Chondrocyte (in vitro differentiated cells): ENCODE measurements around the gene PRRG2. TPM values are rescaled to one million over a fixed set of nuclear protein-coding genes. Genes with fewer than 3 reads are reported as not detected.

ENCODE experiments used
- DNase-seq: peaks from one replicate; pipeline ENCODE4 v3.0.0; 2021; ENCODE audit warnings: mixed read lengths, low spot score
- H3K27ac Mint-ChIP-seq: one replicate; pipeline ENCODE4 v1.8.0; 2021; ENCODE audit warnings: mild to moderate bottlenecking, moderate library complexity, mixed read lengths; ENCODE audit not compliant: unreplicated experiment
- H3K27me3 Mint-ChIP-seq: 2 replicates; pipeline ENCODE4 v1.8.0; 2021; ENCODE audit warnings: low read depth, mixed read lengths
- H3K36me3 Mint-ChIP-seq: 2 replicates; pipeline ENCODE4 v1.8.0; 2021; ENCODE audit warnings: low read depth, mixed read lengths
- H3K4me1 Mint-ChIP-seq: 2 replicates; pipeline ENCODE4 v1.8.0; 2021; ENCODE audit warnings: low read depth, mild to moderate bottlenecking, mixed read lengths
- H3K4me3 Mint-ChIP-seq: one replicate; pipeline ENCODE4 v1.8.0; 2021; ENCODE audit warnings: mild to moderate bottlenecking, moderate library complexity, mixed read lengths; ENCODE audit not compliant: unreplicated experiment
- H3K9me3 Mint-ChIP-seq: 2 replicates; pipeline ENCODE4 v1.8.0; 2021; ENCODE audit warnings: low read depth, mixed read lengths
- CTCF ChIP-seq: fragments of 200-600 bp; sonication (generic); IDR thresholded peaks from 2 replicates; pipeline ENCODE4 v1.5.0; 2021; ENCODE audit warnings: antibody characterized with exemption, mild to moderate bottlenecking, moderate library complexity
- total RNA-seq: library from RNA; stranded (reverse); gene quantifications from 3 replicates; pipeline ENCODE4 v1.2.1, GENCODE V29; 2021

Gene PRRG2
- total RNA-seq, 1 donor from 2014 or later, result 0.17 TPM

- no peak for TF ChIP-seq CTCF
- DNase-seq, result no peak
- Mint-ChIP-seq H3K9me3 (no peaks in the 10 kb centered on the region), H3K27ac (peak overlapping the region; percentile 27), H3K36me3 (peaks cover 20% of the 10 kb centered on the region), H3K4me1 (peaks cover 3% of the 10 kb centered on the region), H3K27me3 (no peaks in the 10 kb centered on the region), H3K4me3 (no peak overlapping the region)
Observed at GRCh38 chr19:49554701-49555181, 26.4 kb upstream of the PRRG2 start.

- Mint-ChIP-seq H3K9me3 (no peaks in the 10 kb centered on the region), H3K4me1 (peaks cover 3% of the 10 kb centered on the region), H3K4me3 (no peak overlapping the region), H3K27me3 (no peaks in the 10 kb centered on the region), H3K27ac (no peak overlapping the region), H3K36me3 (peaks cover 20% of the 10 kb centered on the region)
- TF ChIP-seq CTCF, result no peak
- DNase-seq, result no peak
Observed at GRCh38 chr19:49555600-49556411, 25.3 kb upstream of the PRRG2 start.

- TF ChIP-seq CTCF, result no peak
- Mint-ChIP-seq H3K27ac (no peak overlapping the region), H3K4me1 (peaks cover 3% of the 10 kb centered on the region), H3K4me3 (no peak overlapping the region), H3K9me3 (no peaks in the 10 kb centered on the region), H3K27me3 (no peaks in the 10 kb centered on the region), H3K36me3 (peaks cover 18% of the 10 kb centered on the region)
- no peak for DNase-seq
Observed at GRCh38 chr19:49556412-49557398, 24.4 kb upstream of the PRRG2 start.

GRCh38 chr19:49557641-49558325 is 23.3 kb upstream of the PRRG2 start:
- Mint-ChIP-seq H3K4me1 (peaks cover 3% of the 10 kb centered on the region), H3K27me3 (no peaks in the 10 kb centered on the region), H3K9me3 (no peaks in the 10 kb centered on the region), H3K36me3 (peaks cover 16% of the 10 kb centered on the region), H3K27ac (no peak overlapping the region), H3K4me3 (no peak overlapping the region)
- no peak for TF ChIP-seq CTCF
- no peak for DNase-seq
